Measurements from ENCODE around the gene PRRG4.

GRCh38 chr11:32897103-32897502 is 67.4 kb downstream of the PRRG4 start:
- TF ChIP-seq CTCF (IDR thresholded peaks at IDR 0.05; ENCODE audit: borderline replicate concordance, extremely low read depth, low read length, poor library complexity, severe bottlenecking) (no peak), EZH2 (IDR thresholded peaks at IDR 0.05; ENCODE audit: borderline replicate concordance, low read depth, low read length, severe bottlenecking) (no peak)
